Trophoblast cell (in vitro differentiated cells and primary cell): ENCODE measurements around the gene DUSP1.

Source experiments
- DNase-seq, 2 donors: peaks; one replicate each; pipeline ENCODE4 v3.0.0-alpha.2; 2016
- H2AFZ ChIP-seq: 2 replicates; pipeline ENCODE4 v1.6.1; 2013; ENCODE audit warnings: low read length, moderate library complexity, mild to moderate bottlenecking; ENCODE audit not compliant: insufficient read depth, poor library complexity
- H2AK5ac ChIP-seq: 2 replicates; pipeline ENCODE4 v1.6.1; 2013; ENCODE audit warnings: mild to moderate bottlenecking, low read length
- H2BK120ac ChIP-seq: 2 replicates; pipeline ENCODE4 v1.6.1; 2013; ENCODE audit warnings: low read length, mild to moderate bottlenecking, moderate library complexity; ENCODE audit not compliant: insufficient read depth, poor library complexity
- H2BK12ac ChIP-seq: 2 replicates; pipeline ENCODE4 v1.6.1; 2013; ENCODE audit warnings: mild to moderate bottlenecking, low read length, moderate library complexity
- H2BK5ac ChIP-seq: 2 replicates; pipeline ENCODE4 v1.6.1; 2013; ENCODE audit warnings: low read length, low read depth, moderate library complexity, mild to moderate bottlenecking; ENCODE audit not compliant: poor library complexity
- H3K14ac ChIP-seq: 2 replicates; pipeline ENCODE4 v1.6.1; 2013; ENCODE audit warnings: mild to moderate bottlenecking, low read length
- H3K18ac ChIP-seq: 2 replicates; pipeline ENCODE4 v1.6.1; 2013; ENCODE audit warnings: mild to moderate bottlenecking, low read length
- H3K23ac ChIP-seq: 2 replicates; pipeline ENCODE4 v1.6.1; 2013; ENCODE audit warnings: low read length
- H3K27ac ChIP-seq: 2 replicates; pipeline ENCODE4 v1.5.1; 2013; ENCODE audit warnings: low read depth, mild to moderate bottlenecking, inconsistent platforms, low read length, moderate library complexity
- H3K27me3 ChIP-seq: 2 replicates; pipeline ENCODE4 v1.6.1; 2013; ENCODE audit warnings: inconsistent platforms, mild to moderate bottlenecking, low read length, moderate library complexity; ENCODE audit not compliant: insufficient read depth
- H3K36me3 ChIP-seq, 2 experiments: 1 replicate in 1 of 2; 2 replicates in 1 of 2; pipeline ENCODE4 v1.6.1; 2013; ENCODE audit warnings: low read length in 2 of 2, mild to moderate bottlenecking in 2 of 2, moderate library complexity in 1 of 2; ENCODE audit not compliant: insufficient read depth in 2 of 2, control insufficient read depth in 1 of 2
- H3K4ac ChIP-seq: 2 replicates; pipeline ENCODE4 v1.6.1; 2013; ENCODE audit warnings: low read depth, mild to moderate bottlenecking, low read length, moderate library complexity
- H3K4me1 ChIP-seq, 2 experiments: 1 replicate in 1 of 2; 2 replicates in 1 of 2; pipeline ENCODE4 v1.6.1; 2013; ENCODE audit warnings: low read length in 2 of 2, mild to moderate bottlenecking in 2 of 2, moderate library complexity in 1 of 2; ENCODE audit not compliant: insufficient read depth in 2 of 2, control insufficient read depth in 1 of 2
- H3K4me2 ChIP-seq: 2 replicates; pipeline ENCODE4 v1.6.1; 2013; ENCODE audit warnings: inconsistent platforms, mild to moderate bottlenecking, low read length, moderate library complexity
- H3K4me3 ChIP-seq: 2 replicates; pipeline ENCODE4 v1.5.1; 2013; ENCODE audit warnings: mild to moderate bottlenecking, low read depth, low read length, inconsistent platforms
- H3K79me1 ChIP-seq: one replicate; pipeline ENCODE4 v1.6.1; 2013; ENCODE audit warnings: low read length
- H3K79me2 ChIP-seq: 2 replicates; pipeline ENCODE4 v1.6.1; 2013; ENCODE audit warnings: low read length, mild to moderate bottlenecking; ENCODE audit not compliant: control insufficient read depth, insufficient read depth, poor library complexity
- H3K9ac ChIP-seq: 2 replicates; pipeline ENCODE4 v1.6.1; 2013; ENCODE audit warnings: mild to moderate bottlenecking, low read length
- H3K9me3 ChIP-seq: 2 replicates; pipeline ENCODE4 v1.6.1; 2013; ENCODE audit warnings: low read depth, mild to moderate bottlenecking, control low read depth, inconsistent platforms, low read length; ENCODE audit not compliant: insufficient read depth
- H4K12ac ChIP-seq: 2 replicates; pipeline ENCODE4 v1.6.1; 2013; ENCODE audit warnings: low read depth, mild to moderate bottlenecking, low read length, moderate library complexity
- H4K8ac ChIP-seq: 2 replicates; pipeline ENCODE4 v1.6.1; 2013; ENCODE audit warnings: low read depth, mild to moderate bottlenecking, low read length, moderate library complexity
- H4K91ac ChIP-seq: one replicate; pipeline ENCODE4 v1.6.1; 2013; ENCODE audit warnings: low read depth, mild to moderate bottlenecking, low read length, moderate library complexity
- WGBS: extraction: QIAGEN DNeasy Blood & Tissue Kit; methylation state at CpG from one replicate; pipeline ENCODE4 v1.1.7; 2013; ENCODE audit warnings: missing lambda C conversion rate; ENCODE audit not compliant: insufficient read length, insufficient coverage; ENCODE audit errors: extremely low coverage; 5-methylcytosine and 5-hydroxymethylcytosine counted together

The DUSP1 gene

GRCh38 chr5:172777881-172778814 lies 7.2 kb upstream of the DUSP1 start:
- Histone ChIP-seq H3K36me3 (no peaks in the 10 kb centered on the region), H4K8ac (no peak overlapping the region), H3K27me3 (no peaks in the 10 kb centered on the region), H2AFZ (no peak overlapping the region), H4K91ac (no peak overlapping the region), H4K12ac (no peak overlapping the region), H2BK120ac (no peak overlapping the region), H2BK5ac (no peak overlapping the region), H3K18ac (no peak overlapping the region), H3K9me3 (no peaks in the 10 kb centered on the region), H3K4me1 (no peaks in the 10 kb centered on the region), H3K27ac (no peak overlapping the region), H2AK5ac (no peak overlapping the region), H3K4me3 (no peak overlapping the region), H2BK12ac (no peak overlapping the region), H3K79me2 (no peaks in the 10 kb centered on the region), H3K14ac (no peak overlapping the region), H3K4ac (no peak overlapping the region), H3K4me2 (no peak overlapping the region), H3K23ac (no peak overlapping the region), H3K79me1 (no peaks in the 10 kb centered on the region), H3K9ac (no peak overlapping the region)
- no CpG with 5 or more reads among the region's 13 CpGs for WGBS
- peak in 1 of 2 donors; percentile 38 for DNase-seq

DNA sequence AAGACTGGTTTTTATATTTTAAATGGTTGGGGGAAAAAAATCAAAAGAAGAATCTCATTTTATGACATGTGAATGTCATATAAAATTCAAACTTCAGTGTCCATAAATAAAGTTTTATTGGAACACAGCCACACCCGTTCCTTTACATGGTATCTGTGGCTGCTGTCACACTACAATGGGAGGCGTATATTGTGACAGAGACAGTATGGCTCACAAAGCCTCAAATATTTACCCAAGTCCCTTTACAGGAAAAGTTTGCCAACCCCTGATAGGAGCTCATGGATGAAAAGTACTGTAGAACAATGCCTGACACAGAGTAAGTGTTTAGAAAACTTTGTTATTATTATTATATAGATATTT lies 5.2 kb upstream of the DUSP1 start:
- no CpG with 5 or more reads among the region's 2 CpGs for WGBS
- Histone ChIP-seq H3K9me3 (no peaks in the 10 kb centered on the region), H2BK12ac (no peak overlapping the region)

DNA sequence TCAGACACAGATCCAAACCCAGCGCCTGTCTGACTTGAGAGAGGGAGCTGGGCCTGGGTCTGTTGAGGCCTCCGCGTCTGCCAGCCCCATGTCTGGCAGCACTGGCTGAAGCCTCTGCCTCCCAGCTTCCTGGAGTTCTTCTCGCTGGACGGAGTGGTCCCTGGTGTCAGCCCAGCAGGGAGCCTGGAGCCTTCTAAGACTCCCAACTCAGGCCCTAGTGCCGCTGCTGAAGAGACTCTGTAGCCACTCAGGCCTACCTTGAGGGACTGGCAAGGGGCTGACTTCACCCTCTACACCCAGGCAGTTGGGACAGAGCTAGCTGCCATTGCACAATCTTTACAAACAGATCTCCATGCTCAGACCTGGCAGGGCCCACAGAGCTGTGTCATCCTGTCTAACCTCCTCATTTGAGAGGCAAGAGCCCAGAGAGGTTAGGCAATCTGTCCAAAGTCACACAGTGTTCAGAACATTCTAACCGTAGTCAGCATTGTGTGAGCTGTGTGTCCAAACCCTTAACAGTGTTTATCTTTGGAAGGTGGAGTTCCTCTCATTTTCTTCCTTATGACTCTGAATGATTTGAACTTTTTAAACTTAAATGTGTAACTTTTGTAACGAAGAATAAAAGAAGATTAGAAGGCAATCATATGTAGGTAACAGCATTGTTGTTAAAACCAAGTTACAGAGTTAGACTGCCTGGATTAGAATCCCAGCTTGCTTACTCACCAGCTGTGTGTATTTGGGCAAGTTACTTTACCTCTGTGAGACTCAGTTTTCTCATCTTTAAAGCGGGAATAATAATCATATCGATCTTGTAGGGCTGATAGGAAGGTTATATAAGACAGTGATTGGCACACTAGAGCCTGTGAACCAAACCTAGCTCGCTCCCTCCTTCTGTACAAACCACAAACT lies 4.6 kb upstream of the DUSP1 start:
- Histone ChIP-seq H3K18ac (no peak overlapping the region), H4K8ac (no peak overlapping the region), H3K9me3 (no peaks in the 10 kb centered on the region), H2AFZ (no peak overlapping the region), H4K91ac (no peak overlapping the region), H4K12ac (no peak overlapping the region), H2BK12ac (peak overlapping the region; percentile 7), H3K14ac (no peak overlapping the region), H3K23ac (no peak overlapping the region), H3K36me3 (no peaks in the 10 kb centered on the region), H3K4me2 (no peak overlapping the region), H2BK120ac (no peak overlapping the region), H3K27me3 (no peaks in the 10 kb centered on the region), H3K4me3 (no peak overlapping the region), H2BK5ac (no peak overlapping the region), H3K79me1 (peaks cover 19% of the 10 kb centered on the region), H3K9ac (no peak overlapping the region), H3K4me1 (peaks cover 0 to 2% of the 10 kb centered on the region in 2 experiments), H2AK5ac (no peak overlapping the region), H3K27ac (no peak overlapping the region), H3K4ac (no peak overlapping the region), H3K79me2 (peaks cover 6% of the 10 kb centered on the region)
- WGBS = no CpG with 5 or more reads among the region's 11 CpGs
- peak; percentile 97 to 98 for DNase-seq

More for the DNA sequence above, 5.2 kb upstream of the DUSP1 start:
- Histone ChIP-seq H3K4ac (no peak overlapping the region), H3K79me1 (peaks cover 14% of the 10 kb centered on the region), H2BK120ac (no peak overlapping the region), H4K91ac (no peak overlapping the region), H4K8ac (no peak overlapping the region), H2AK5ac (no peak overlapping the region), H2BK5ac (no peak overlapping the region), H3K27ac (no peak overlapping the region), H3K27me3 (no peaks in the 10 kb centered on the region), H3K14ac (no peak overlapping the region), H3K23ac (no peak overlapping the region), H3K4me1 (peaks cover 0 to 2% of the 10 kb centered on the region in 2 experiments), H3K4me2 (no peak overlapping the region), H4K12ac (no peak overlapping the region), H2AFZ (no peak overlapping the region), H3K4me3 (no peak overlapping the region), H3K18ac (no peak overlapping the region), H3K79me2 (peaks cover 2% of the 10 kb centered on the region), H3K9ac (no peak overlapping the region), H3K36me3 (no peaks in the 10 kb centered on the region)
- no peak for DNase-seq

GRCh38 chr5:172774561-172775315 lies 3.7 kb upstream of the DUSP1 start:
- H3K4me2 ChIP-seq = no peak overlapping the region
- peaks cover 19% of the 10 kb centered on the region for H3K79me1 ChIP-seq
- H3K4ac ChIP-seq = no peak overlapping the region
- no peak for DNase-seq
- no peak overlapping the region for H3K14ac ChIP-seq
- no peaks in the 10 kb centered on the region for H3K9me3 ChIP-seq
- no peak overlapping the region for H4K12ac ChIP-seq
- no peak overlapping the region for H3K27ac ChIP-seq
- no peak overlapping the region for H2AFZ ChIP-seq
- peak overlapping the region; percentile 29 for H4K91ac ChIP-seq
- H2BK12ac ChIP-seq = no peak overlapping the region
- peaks cover 10% of the 10 kb centered on the region for H3K79me2 ChIP-seq
- no CpG with 5 or more reads among the region's 7 CpGs for WGBS
- H2BK120ac ChIP-seq = no peak overlapping the region
- H3K4me3 ChIP-seq = no peak overlapping the region
- H3K4me1 ChIP-seq = peaks cover under 1 to 6% of the 10 kb centered on the region in 2 experiments
- H3K23ac ChIP-seq = no peak overlapping the region
- no peaks in the 10 kb centered on the region for H3K36me3 ChIP-seq
- H2BK5ac ChIP-seq = no peak overlapping the region
- no peak overlapping the region for H3K9ac ChIP-seq
- no peak overlapping the region for H4K8ac ChIP-seq
- H2AK5ac ChIP-seq = peak overlapping the region; percentile 63
- H3K18ac ChIP-seq = no peak overlapping the region
- no peaks in the 10 kb centered on the region for H3K27me3 ChIP-seq
